ENCODE data around the gene EIF4G1.

The EIF4G1 gene

DNA sequence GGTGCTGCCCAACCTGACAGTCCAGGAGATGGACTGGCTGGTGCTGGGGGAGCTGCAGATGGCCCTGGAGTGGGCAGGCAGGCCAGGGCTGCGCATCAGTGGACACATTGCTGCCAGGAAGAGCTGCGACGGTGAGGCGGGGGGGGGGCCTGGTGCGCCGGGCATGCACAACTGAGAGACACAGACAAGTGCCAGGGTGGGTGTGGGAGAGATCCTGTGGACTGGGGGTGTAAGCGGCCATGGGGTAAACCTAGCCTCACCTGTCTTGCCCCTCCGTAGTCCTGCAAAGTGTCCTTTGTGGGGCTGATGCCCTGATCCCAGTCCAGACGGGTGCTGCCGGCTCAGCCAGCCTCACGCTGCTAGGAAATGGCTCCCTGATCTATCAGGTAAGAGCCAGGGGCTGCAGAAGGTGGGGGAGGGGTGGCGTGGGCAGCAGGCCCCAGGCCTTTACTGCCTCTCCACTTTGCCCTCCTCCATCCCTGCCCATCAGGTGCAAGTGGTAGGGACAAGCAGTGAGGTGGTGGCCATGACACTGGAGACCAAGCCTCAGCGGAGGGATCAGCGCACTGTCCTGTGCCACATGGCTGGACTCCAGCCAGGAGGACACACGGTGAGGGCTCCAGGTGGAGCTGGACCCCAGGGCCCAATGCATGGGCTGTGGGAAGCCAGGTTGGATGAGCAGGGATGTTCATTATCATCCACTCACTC lies 68.8 kb downstream of the EIF4G1 start:
- Histone ChIP-seq H3K36me3 (ENCODE audit: insufficient read depth, low read length) (no peaks in the 10 kb centered on the region), H3K9ac (ENCODE audit: low read depth, low read length) (no peak overlapping the region), H4K20me1 (ENCODE audit: insufficient read depth, low read length) (no peaks in the 10 kb centered on the region), H3K4me1 (ENCODE audit: insufficient read depth, low read length) (no peaks in the 10 kb centered on the region), H2AFZ (ENCODE audit: low read depth, low read length) (no peak overlapping the region), H3K4me3 (ENCODE audit: low read depth in 1 of 2, low read length in 2 of 2) (no peak overlapping the region), H3K9me3 (ENCODE audit: insufficient read depth, low read length, severe bottlenecking) (no peaks in the 10 kb centered on the region), H3K27ac (ENCODE audit: low read length) (no peak overlapping the region), H3K4me2 (ENCODE audit: insufficient read depth, low read length) (no peak overlapping the region), H3K79me2 (ENCODE audit: insufficient read depth, low read length) (no peaks in the 10 kb centered on the region), H3K27me3 (ENCODE audit: insufficient read depth, low read length, poor library complexity) (no peaks in the 10 kb centered on the region)
- no peak for DNase-seq
- ATAC-seq (ENCODE audit: insufficient read depth, low read depth): no peak; the same call in 2 of the 3 replicates
- TF ChIP-seq EZH2 (IDR thresholded peaks at IDR 0.05; ENCODE audit: borderline replicate concordance, low read depth, low read length, severe bottlenecking): no peak
- TF ChIP-seq, protein P1, sequence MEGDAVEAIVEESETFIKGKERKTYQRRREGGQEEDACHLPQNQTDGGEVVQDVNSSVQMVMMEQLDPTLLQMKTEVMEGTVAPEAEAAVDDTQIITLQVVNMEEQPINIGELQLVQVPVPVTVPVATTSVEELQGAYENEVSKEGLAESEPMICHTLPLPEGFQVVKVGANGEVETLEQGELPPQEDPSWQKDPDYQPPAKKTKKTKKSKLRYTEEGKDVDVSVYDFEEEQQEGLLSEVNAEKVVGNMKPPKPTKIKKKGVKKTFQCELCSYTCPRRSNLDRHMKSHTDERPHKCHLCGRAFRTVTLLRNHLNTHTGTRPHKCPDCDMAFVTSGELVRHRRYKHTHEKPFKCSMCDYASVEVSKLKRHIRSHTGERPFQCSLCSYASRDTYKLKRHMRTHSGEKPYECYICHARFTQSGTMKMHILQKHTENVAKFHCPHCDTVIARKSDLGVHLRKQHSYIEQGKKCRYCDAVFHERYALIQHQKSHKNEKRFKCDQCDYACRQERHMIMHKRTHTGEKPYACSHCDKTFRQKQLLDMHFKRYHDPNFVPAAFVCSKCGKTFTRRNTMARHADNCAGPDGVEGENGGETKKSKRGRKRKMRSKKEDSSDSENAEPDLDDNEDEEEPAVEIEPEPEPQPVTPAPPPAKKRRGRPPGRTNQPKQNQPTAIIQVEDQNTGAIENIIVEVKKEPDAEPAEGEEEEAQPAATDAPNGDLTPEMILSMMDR (IDR thresholded peaks at IDR 0.05; ENCODE audit: borderline replicate concordance, extremely low read depth, low read length, poor library complexity, severe bottlenecking): no peak

GRCh38 chr3:184384342-184384741 lies 69.9 kb downstream of the EIF4G1 start:
- no peak for TF ChIP-seq EZH2 (IDR thresholded peaks at IDR 0.05; ENCODE audit: borderline replicate concordance, low read depth, low read length, severe bottlenecking)
- TF ChIP-seq, protein P1 (IDR thresholded peaks at IDR 0.05; ENCODE audit: borderline replicate concordance, extremely low read depth, low read length, poor library complexity, severe bottlenecking): no peak
- DNase-seq (no peak), ATAC-seq (ENCODE audit: insufficient read depth, low read depth) (no peak)
- H3K27ac ChIP-seq (ENCODE audit: low read length): no peak overlapping the region
- H4K20me1 ChIP-seq (ENCODE audit: insufficient read depth, low read length): no peaks in the 10 kb centered on the region
- H3K9ac ChIP-seq (ENCODE audit: low read depth, low read length): no peak overlapping the region
- no peaks in the 10 kb centered on the region for H3K9me3 ChIP-seq (ENCODE audit: insufficient read depth, low read length, severe bottlenecking)
- H3K4me3 ChIP-seq (ENCODE audit: low read depth in 1 of 2, low read length in 2 of 2): no peak overlapping the region
- H3K36me3 ChIP-seq (ENCODE audit: insufficient read depth, low read length): no peaks in the 10 kb centered on the region
- H3K4me1 ChIP-seq (ENCODE audit: insufficient read depth, low read length): no peaks in the 10 kb centered on the region
- no peaks in the 10 kb centered on the region for H3K79me2 ChIP-seq (ENCODE audit: insufficient read depth, low read length)
- no peak overlapping the region for H3K4me2 ChIP-seq (ENCODE audit: insufficient read depth, low read length)
- no peak overlapping the region for H2AFZ ChIP-seq (ENCODE audit: low read depth, low read length)
- no peaks in the 10 kb centered on the region for H3K27me3 ChIP-seq (ENCODE audit: insufficient read depth, low read length, poor library complexity)

Measured in DND-41 (cell line).